Esophagus (tissue), 2 donors: ENCODE measurements around the gene AIFM2. TPM values are rescaled to one million over a fixed set of nuclear protein-coding genes. Genes with fewer than 3 reads are reported as not detected.
"Not testable (repeated sequence)": the region's sequence is repeated elsewhere in the genome, so short reads cannot be mapped to it uniquely, and the experiment has no call there.

Experiments
- H3K27ac ChIP-seq, 2 donors: one replicate each; pipeline ENCODE4 v1.5.1; 2013; ENCODE audit warnings: low read depth in 2 of 2, mild to moderate bottlenecking in 2 of 2, inconsistent platforms in 1 of 2, low read length in 1 of 2, moderate library complexity in 1 of 2
- H3K27me3 ChIP-seq, 2 donors: one replicate each; pipeline ENCODE4 v1.6.1; 2013; ENCODE audit warnings: low read length in 2 of 2, control low read depth in 1 of 2, mild to moderate bottlenecking in 1 of 2; ENCODE audit not compliant: insufficient read depth in 2 of 2, control insufficient read depth in 1 of 2
- H3K36me3 ChIP-seq, 2 donors: one replicate each; pipeline ENCODE4 v1.6.1; 2013; ENCODE audit warnings: low read length in 1 of 2; ENCODE audit not compliant: control insufficient read depth in 2 of 2, insufficient read depth in 2 of 2
- H3K4me1 ChIP-seq, 2 donors: one replicate each; pipeline ENCODE4 v1.6.1; 2013; ENCODE audit warnings: low read length in 1 of 2; ENCODE audit not compliant: control insufficient read depth in 2 of 2, insufficient read depth in 2 of 2
- H3K4me3 ChIP-seq, 2 donors: one replicate each; pipeline ENCODE4 v1.5.1; 2013; ENCODE audit warnings: low read length in 2 of 2, mild to moderate bottlenecking in 2 of 2, low read depth in 1 of 2, moderate library complexity in 1 of 2
- H3K9me3 ChIP-seq, 2 donors: one replicate each; pipeline ENCODE4 v1.6.1; 2013; ENCODE audit warnings: mild to moderate bottlenecking in 2 of 2, low read depth in 1 of 2, low read length in 1 of 2, moderate library complexity in 1 of 2; ENCODE audit not compliant: control insufficient read depth in 2 of 2, insufficient read depth in 1 of 2
- WGBS, 2 donors: extraction: QIAGEN DNeasy Blood & Tissue Kit; methylation state at CpG; one replicate each; pipeline ENCODE4 v1.1.7; 2013; 5-methylcytosine and 5-hydroxymethylcytosine counted together
- polyA plus RNA-seq, 2 donors: library from polyadenylated mRNA; stranded (reverse); fragments of 200-250 nt; gene quantifications; one replicate each; pipeline ENCODE4 v1.2.3, GENCODE V29; 2013
- donor health status: healthy with polysubstance abuse.
- donor health status: Bipolar disorder and iron deficiency.

The AIFM2 gene
- polyA plus RNA-seq, 2 donors, result 13.6 to 14.1 TPM

DNA sequence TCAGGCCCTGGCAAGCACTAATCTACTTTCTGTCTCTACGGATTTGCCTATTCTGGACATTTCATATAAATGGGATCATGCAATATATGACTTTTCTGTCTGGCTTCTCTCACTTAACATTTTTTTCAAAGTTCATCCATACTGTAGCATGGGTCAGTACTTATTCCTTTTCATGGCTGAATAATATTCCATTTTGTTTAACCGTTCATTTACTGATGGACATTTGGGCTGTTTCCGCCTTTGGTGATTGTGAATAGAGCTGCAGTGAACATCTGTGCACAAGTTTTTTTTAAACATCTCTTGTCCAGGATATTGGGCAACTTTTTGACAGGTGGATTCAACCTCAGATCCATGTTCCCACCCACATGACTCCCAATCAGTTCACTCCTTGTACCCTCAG lies 31.0 kb downstream of the AIFM2 start:
- H3K27me3 ChIP-seq, result no peaks in the 10 kb centered on the region
- no peaks in the 10 kb centered on the region for H3K4me1 ChIP-seq
- WGBS, 2 donors, result 67 to 79% methylated on average over 3 of the region's 3 CpGs
- H3K36me3 ChIP-seq, result peaks cover 0 to 19% of the 10 kb centered on the region in 2 donors
- H3K27ac ChIP-seq, result no peak overlapping the region
- no peaks in the 10 kb centered on the region for H3K9me3 ChIP-seq
- no peak overlapping the region for H3K4me3 ChIP-seq

DNA sequence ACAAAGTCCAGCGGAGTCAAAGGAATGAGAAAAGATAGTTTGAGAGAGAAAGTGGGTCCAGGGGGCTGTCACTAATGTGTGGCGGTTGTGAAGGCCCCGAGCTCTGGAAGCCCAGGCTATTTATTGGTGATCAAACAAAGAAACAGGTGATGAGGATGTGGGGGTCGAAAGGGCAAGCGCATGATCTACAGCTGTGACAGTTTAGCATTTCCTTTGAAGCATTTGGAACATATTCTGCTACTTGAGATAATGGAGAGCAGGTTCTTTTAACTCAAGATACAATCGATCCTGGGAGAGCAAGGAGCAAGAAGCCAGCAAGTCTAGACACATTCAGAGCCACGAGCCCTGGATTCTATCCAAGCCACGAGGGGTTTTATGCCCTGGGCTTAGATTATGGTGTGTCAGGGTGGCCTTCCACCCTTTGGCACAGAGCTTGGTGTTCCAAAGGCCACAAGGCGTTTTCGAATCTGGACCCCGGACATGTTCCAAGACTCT lies 31.5 kb downstream of the AIFM2 start:
- H3K4me3 ChIP-seq, H3K4me1 ChIP-seq, H3K27me3 ChIP-seq, H3K9me3 ChIP-seq, H3K27ac ChIP-seq: not testable (repeated sequence)
- 79 to 85% methylated on average over 11 of the region's 11 CpGs for WGBS, 2 donors
- peaks cover 0 to 19% of the 10 kb centered on the region in 2 donors for H3K36me3 ChIP-seq

DNA sequence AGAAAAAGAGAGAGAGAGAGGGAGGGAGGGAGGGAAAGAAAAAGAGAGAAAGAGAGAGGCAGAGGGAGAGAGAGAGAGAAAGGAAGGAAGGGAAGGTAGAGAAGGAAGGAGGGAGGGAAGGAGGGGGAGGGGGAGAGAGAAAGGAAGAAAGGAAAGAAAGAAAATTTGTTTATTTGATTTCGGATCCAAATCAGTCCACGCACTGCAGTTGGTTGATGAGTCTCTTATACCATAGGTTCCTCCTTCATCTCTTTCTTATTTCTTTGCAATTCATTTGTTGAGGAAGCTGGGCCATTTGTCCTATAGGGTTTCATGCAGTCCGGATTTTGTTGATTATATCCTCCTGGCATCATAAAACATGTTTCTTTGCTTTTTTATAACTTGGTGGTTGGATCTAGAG lies 34.4 kb downstream of the AIFM2 start:
- Histone ChIP-seq H3K27ac (no peak overlapping the region), H3K4me3 (no peak overlapping the region), H3K36me3 (peaks cover 2 to 23% of the 10 kb centered on the region in 2 donors), H3K9me3 (no peaks in the 10 kb centered on the region), H3K27me3 (no peaks in the 10 kb centered on the region), H3K4me1 (no peaks in the 10 kb centered on the region)
- WGBS, 2 donors, result 95 to 100% methylated on average over 3 of the region's 3 CpGs

DNA sequence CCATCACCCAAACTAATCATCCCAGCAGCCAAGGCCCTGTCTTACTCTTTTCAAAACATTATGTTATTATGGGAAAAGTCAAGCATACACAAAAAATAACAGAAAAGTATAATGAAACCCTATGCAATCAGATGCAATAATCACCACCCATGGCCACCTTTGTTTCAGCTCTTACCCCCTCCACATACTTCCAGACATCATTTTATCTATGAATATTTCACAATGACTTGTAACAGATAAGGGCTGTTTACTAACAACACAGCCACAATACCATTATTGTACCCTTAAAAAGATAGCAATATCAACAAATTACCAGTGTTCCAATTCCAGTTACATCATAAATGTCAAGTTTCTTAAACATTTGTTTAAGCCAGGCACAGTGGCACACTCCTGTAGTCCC lies 35.2 kb downstream of the AIFM2 start:
- Histone ChIP-seq H3K4me3 (no peak overlapping the region), H3K9me3 (no peaks in the 10 kb centered on the region), H3K36me3 (peaks cover 2 to 25% of the 10 kb centered on the region in 2 donors)

DNA sequence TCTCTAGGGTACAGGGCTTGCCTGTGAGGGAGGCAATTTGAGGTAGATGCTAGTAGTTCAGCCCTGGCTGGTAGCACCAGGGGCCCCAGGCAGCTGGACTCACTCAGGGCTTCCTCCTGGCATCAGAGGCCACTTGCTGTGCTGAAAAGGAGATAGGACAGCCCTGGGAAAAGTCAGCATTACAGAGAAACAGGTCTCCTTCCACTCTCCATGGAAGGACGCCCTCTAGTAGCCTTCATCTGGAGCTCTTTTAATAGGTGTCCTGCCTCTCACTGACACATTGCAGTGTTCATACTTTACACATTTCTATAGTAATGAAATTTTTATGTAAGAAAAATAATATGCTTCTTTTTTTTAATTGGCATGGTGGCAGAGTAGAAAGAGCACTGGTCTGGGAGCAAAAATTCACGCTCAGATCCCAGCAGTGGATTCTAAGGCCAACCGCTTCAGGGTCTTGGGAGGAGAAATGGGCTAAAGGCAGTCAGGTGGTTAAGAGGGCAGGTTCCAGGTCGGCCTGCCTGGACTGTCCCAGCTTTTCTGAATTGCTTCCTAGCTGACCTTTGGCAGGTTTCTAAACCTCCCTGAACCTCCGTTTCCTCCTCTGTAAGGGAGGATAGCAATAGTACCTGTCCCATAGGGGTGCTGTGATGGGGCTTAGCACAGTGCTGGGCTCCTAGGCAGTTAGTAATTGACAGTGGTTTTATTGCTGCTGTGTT lies 35.8 kb downstream of the AIFM2 start:
- Histone ChIP-seq H3K27me3 (no peaks in the 10 kb centered on the region), H3K36me3 (peaks cover 2 to 25% of the 10 kb centered on the region in 2 donors), H3K27ac (no peak overlapping the region), H3K4me1 (no peaks in the 10 kb centered on the region), H3K4me3 (no peak overlapping the region), H3K9me3 (no peaks in the 10 kb centered on the region)
- WGBS, 2 donors, result 95% methylated on average over 5 of the region's 5 CpGs

More for the DNA sequence above, 35.2 kb downstream of the AIFM2 start:
- no peak overlapping the region for H3K27ac ChIP-seq
- no peaks in the 10 kb centered on the region for H3K4me1 ChIP-seq
- H3K27me3 ChIP-seq, result no peaks in the 10 kb centered on the region

DNA sequence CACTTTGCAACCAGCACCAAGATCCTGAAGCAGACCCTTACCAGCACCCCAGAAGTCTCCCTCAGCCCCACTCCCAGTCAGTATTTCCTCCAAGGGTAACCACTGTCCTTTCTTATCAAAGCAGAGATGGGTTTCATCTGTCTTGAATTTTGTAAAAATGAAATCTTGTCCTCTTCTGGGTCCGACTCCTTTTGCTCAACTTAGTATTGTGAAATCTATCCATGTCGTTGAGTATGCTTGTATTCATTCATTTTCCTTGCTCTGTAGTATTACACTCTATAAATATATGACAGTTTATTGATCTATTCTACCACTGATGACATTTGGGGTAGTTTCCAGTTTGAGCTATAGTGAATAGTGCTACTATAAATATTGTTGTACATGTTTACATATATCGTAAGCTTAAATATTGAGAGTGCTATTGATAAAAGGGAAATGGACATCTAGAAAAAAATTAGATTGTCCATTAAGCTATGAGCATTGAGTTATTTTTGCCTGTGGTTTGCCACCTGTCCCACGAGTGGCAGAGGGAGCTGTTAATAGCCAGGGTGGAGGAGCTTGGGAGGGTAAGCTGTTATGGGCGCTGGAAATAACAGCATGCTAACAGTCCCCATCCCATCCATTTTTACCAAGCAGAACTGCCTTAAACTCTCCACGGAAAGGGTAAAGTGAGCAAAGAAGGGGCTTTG lies 36.5 kb downstream of the AIFM2 start:
- H3K36me3 ChIP-seq, result peaks cover 2 to 25% of the 10 kb centered on the region in 2 donors
- no peaks in the 10 kb centered on the region for H3K27me3 ChIP-seq
- WGBS, 2 donors, result 83 to 88% methylated on average over 6 of the region's 6 CpGs
- H3K27ac ChIP-seq, result no peak overlapping the region
- H3K4me1 ChIP-seq, result no peaks in the 10 kb centered on the region
- H3K9me3 ChIP-seq, result no peaks in the 10 kb centered on the region
- no peak overlapping the region for H3K4me3 ChIP-seq

DNA sequence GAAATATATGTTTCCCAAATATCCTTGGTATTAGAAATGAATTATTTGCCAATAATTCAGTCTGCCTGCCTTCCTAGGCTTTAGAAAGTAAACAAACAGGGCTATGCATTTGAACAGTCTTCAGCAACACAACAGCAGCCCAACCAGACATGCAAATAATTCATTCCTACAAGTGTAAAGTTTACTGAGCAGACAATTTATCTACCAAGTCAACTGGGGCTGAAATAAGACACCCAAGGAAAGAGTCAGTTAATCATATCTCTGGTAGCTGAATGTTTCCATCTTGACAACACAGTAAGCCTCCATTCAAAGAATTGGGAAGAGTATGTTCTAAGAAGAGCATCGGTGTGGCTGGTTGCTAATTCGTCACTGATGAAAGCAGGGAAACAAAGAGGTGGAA lies 38.4 kb downstream of the AIFM2 start:
- no peaks in the 10 kb centered on the region for H3K9me3 ChIP-seq
- H3K4me3 ChIP-seq, result no peak overlapping the region
- 75 to 76% methylated on average over 2 of the region's 2 CpGs for WGBS, 2 donors
- no peak overlapping the region for H3K27ac ChIP-seq
- peaks cover 2 to 18% of the 10 kb centered on the region in 2 donors for H3K36me3 ChIP-seq
- H3K4me1 ChIP-seq, result no peaks in the 10 kb centered on the region
- H3K27me3 ChIP-seq, result no peaks in the 10 kb centered on the region

DNA sequence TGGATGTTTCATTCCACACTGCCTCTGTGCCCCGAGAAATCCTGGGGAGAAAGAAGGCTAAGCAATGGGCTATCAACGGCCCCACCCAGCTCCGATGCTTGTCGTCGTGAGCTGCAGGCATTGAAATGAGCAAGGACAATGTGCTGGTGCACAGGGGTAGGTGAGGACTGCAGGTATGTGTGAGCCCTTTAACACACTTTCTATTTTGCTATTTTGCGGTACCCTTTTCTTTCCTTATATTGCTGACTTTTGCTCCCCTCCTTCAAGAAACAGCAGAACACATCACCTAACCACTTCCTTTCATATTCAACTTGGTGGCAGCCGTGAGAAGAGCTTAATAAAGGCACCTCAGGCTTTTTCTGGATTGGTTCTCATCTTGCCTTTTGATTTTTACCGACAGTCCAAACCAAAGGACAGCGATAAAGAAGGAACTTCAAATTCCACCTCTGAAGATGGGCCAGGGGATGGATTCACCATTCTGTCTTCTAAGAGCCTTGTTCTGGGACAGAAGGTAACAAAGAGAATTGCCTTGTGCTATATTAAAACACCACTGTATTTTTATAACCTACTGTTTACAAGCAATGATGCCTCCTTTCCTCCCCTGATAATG lies 39.2 kb downstream of the AIFM2 start:
- peak overlapping the region in 1 of 2 donors; percentile 7 for H3K4me3 ChIP-seq
- WGBS, 2 donors, result 75 to 83% methylated on average over 9 of the region's 9 CpGs
- peaks cover 2 to 12% of the 10 kb centered on the region in 2 donors for H3K36me3 ChIP-seq
- no peaks in the 10 kb centered on the region for H3K9me3 ChIP-seq
- H3K27ac ChIP-seq, result no peak overlapping the region
- H3K27me3 ChIP-seq, result no peaks in the 10 kb centered on the region
- no peaks in the 10 kb centered on the region for H3K4me1 ChIP-seq

DNA sequence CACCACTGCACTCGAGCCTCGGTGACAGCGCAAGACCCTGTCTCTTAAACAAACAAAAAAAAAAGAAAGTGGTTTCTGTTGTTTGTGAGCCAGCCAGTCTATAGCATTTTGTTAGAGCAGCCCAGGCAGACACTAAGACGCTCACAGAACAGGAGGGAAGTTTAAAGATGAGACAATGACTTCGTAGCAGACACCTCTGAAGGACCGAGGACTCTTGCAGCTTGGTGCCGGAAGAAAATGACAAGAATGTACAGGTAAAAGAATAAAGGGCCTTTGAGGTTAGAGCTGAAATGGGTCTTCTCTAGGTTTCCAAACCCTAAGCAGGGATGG lies 40.3 kb downstream of the AIFM2 start:
- Histone ChIP-seq H3K9me3 (no peaks in the 10 kb centered on the region), H3K27ac (no peak overlapping the region), H3K4me3 (no peak overlapping the region), H3K36me3 (peaks cover 2 to 12% of the 10 kb centered on the region in 2 donors), H3K27me3 (no peaks in the 10 kb centered on the region), H3K4me1 (no peaks in the 10 kb centered on the region)
- WGBS, 2 donors, result 85 to 91% methylated on average over 7 of the region's 7 CpGs
